Panc1 (cell line): Measurements from ENCODE around the gene HSD17B11. TPM values are rescaled to one million over a fixed set of nuclear protein-coding genes. Genes with fewer than 3 reads are reported as not detected.
"Not testable (repeated sequence)": the region's sequence is repeated elsewhere in the genome, so short reads cannot be mapped to it uniquely, and the experiment has no call there.

ENCODE experiments used
- ATAC-seq: fragments of 200-7000 bp; cut with Tn5 transposase; 2 replicates; pipeline ENCODE4 v1.9.1; 2020; ENCODE audit warnings: mild to moderate bottlenecking, moderate library complexity
- BruUV-seq: library from RNA; stranded (reverse); fragments of 400-500 nt; replicated peaks from 2 replicates; lab custom pipeline; 2021; lab: Mats Ljungman, UMichigan
- CTCF ChIA-PET: fragments of 300-600 bp; sonication (Branson Sonifier 250); formaldehyde crosslinking; loops from one replicate; lab custom pipeline; 2022; ENCODE audit warnings: antibody characterized with exemption; lab: Charles Lee
- POLR2A ChIA-PET: fragments of 300-600 bp; sonication (Branson Sonifier 250); formaldehyde crosslinking; loops from one replicate; lab custom pipeline; 2022; ENCODE audit warnings: antibody characterized with exemption; lab: Charles Lee
- DNase-seq: peaks from one replicate; pipeline ENCODE4 v3.0.0-alpha.2; 2010; ENCODE audit warnings: low read depth, low spot score
- H3K27ac ChIP-seq: 2 replicates; pipeline ENCODE4 v1.5.1; 2011; ENCODE audit warnings: mild to moderate bottlenecking, low read length, inconsistent platforms
- H3K27me3 ChIP-seq: fragments of 200-500 bp; sonication (Bioruptor generic); 2 replicates; pipeline ENCODE4 v1.6.0; 2014; ENCODE audit warnings: low read length, inconsistent platforms; ENCODE audit not compliant: control insufficient read depth, insufficient read depth
- H3K36me3 ChIP-seq: fragments of 200-500 bp; sonication (Bioruptor generic); 2 replicates; pipeline ENCODE4 v1.5.1; 2014; ENCODE audit warnings: inconsistent platforms, mild to moderate bottlenecking, low read length, moderate library complexity; ENCODE audit not compliant: control insufficient read depth, insufficient read depth
- H3K4me1 ChIP-seq: 2 replicates; pipeline ENCODE4 v1.5.1; 2011; ENCODE audit warnings: inconsistent platforms, mild to moderate bottlenecking, low read length, moderate library complexity; ENCODE audit not compliant: control insufficient read depth, insufficient read depth
- H3K4me3 ChIP-seq, 2 experiments: 2 replicates each; pipeline ENCODE4 v1.5.1; 2011 to 2012; ENCODE audit warnings: low read depth in 2 of 2, low read length in 2 of 2, mild to moderate bottlenecking in 2 of 2, inconsistent platforms in 1 of 2, moderate library complexity in 1 of 2
- H3K9me3 ChIP-seq: fragments of 200-500 bp; sonication (Bioruptor generic); 2 replicates; pipeline ENCODE4 v1.5.1; 2014; ENCODE audit warnings: low read depth, mild to moderate bottlenecking, inconsistent platforms, low read length, moderate library complexity; ENCODE audit not compliant: control insufficient read depth, insufficient read depth
- POLR2AphosphoS5 ChIP-seq: IDR thresholded peaks from 2 replicates; pipeline ENCODE4 v1.6.1; 2012; ENCODE audit warnings: mild to moderate bottlenecking, low read depth, low read length, moderate library complexity
- REST ChIP-seq, 2 experiments: IDR thresholded peaks; 2 replicates each; pipeline ENCODE4 v1.6.1; 2011 to 2012; ENCODE audit warnings: low read depth in 2 of 2, control low read depth in 1 of 2, low read length in 1 of 2, mild to moderate bottlenecking in 1 of 2, moderate library complexity in 1 of 2; ENCODE audit not compliant: insufficient read depth in 1 of 2
- SIN3A ChIP-seq: IDR thresholded peaks from 2 replicates; pipeline ENCODE4 v1.6.1; 2012; ENCODE audit warnings: low read depth, mild to moderate bottlenecking, low read length, moderate library complexity, borderline replicate concordance; ENCODE audit not compliant: insufficient read depth
- TCF7L2 ChIP-seq: IDR thresholded peaks from 2 replicates; pipeline ENCODE4 v1.6.1; 2011; ENCODE audit warnings: mild to moderate bottlenecking, low read depth, low read length, inconsistent platforms
- in situ Hi-C: cut with HindIII; loops from 2 replicates; pipeline ENCODE4 v1.10.0; 2016; ENCODE audit warnings: low sequenced_read_pairs, low pct_unique_long_range_greater_than_20kb
- intact Hi-C: fragments of 100-400 bp; cut with micrococcal nuclease; formaldehyde crosslinking; loops from one replicate; pipeline ENCODE4 v1.10.0; 2022; ENCODE audit not compliant: unreplicated experiment
- total RNA-seq: library from RNA; stranded (reverse); gene quantifications from one replicate; pipeline ENCODE4 v1.2.1, GENCODE V29; 2021; ENCODE audit not compliant: unreplicated experiment
- TF ChIP-seq, protein P1 (sequence below): fragments of 450-650 bp; IDR thresholded peaks from 2 replicates; pipeline ENCODE4 v1.5.1; 2017; ENCODE audit warnings: mild to moderate bottlenecking

Gene HSD17B11
- total RNA-seq, 1 experiment from 2014 or later: 34.9 TPM

GRCh38 chr4:87342872-87343271 lies 48.1 kb downstream of the HSD17B11 start:
- ChIA-PET POLR2A (no interaction called here), CTCF (no interaction called here)
- H3K4me1 ChIP-seq: no peaks in the 10 kb centered on the region
- no TSS peak for BruUV-seq
- H3K27ac ChIP-seq: no peak overlapping the region
- TF ChIP-seq SIN3A (no peak), TCF7L2 (no peak), POLR2AphosphoS5 (no peak), REST (IDR thresholded peaks at IDR 0.05; ENCODE audit: insufficient read depth in 1 of 2, low read depth in 2 of 2, low read length in 1 of 2) (no peak)
- TF ChIP-seq, protein P1, sequence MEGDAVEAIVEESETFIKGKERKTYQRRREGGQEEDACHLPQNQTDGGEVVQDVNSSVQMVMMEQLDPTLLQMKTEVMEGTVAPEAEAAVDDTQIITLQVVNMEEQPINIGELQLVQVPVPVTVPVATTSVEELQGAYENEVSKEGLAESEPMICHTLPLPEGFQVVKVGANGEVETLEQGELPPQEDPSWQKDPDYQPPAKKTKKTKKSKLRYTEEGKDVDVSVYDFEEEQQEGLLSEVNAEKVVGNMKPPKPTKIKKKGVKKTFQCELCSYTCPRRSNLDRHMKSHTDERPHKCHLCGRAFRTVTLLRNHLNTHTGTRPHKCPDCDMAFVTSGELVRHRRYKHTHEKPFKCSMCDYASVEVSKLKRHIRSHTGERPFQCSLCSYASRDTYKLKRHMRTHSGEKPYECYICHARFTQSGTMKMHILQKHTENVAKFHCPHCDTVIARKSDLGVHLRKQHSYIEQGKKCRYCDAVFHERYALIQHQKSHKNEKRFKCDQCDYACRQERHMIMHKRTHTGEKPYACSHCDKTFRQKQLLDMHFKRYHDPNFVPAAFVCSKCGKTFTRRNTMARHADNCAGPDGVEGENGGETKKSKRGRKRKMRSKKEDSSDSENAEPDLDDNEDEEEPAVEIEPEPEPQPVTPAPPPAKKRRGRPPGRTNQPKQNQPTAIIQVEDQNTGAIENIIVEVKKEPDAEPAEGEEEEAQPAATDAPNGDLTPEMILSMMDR: no peak
- in situ Hi-C loops: no loop called here
- H3K36me3 ChIP-seq: no peaks in the 10 kb centered on the region
- no peaks in the 10 kb centered on the region for H3K27me3 ChIP-seq
- H3K9me3 ChIP-seq: no peaks in the 10 kb centered on the region
- H3K4me3 ChIP-seq: no peak overlapping the region
- DNase-seq: no peak
- no peak for ATAC-seq
- intact Hi-C loops: no loop called here

GRCh38 chr4:87341954-87342635 lies 48.9 kb downstream of the HSD17B11 start:
- H3K27me3 ChIP-seq, H3K27ac ChIP-seq, in situ Hi-C loops, H3K4me1 ChIP-seq, intact Hi-C loops, ATAC-seq, BruUV-seq, H3K9me3 ChIP-seq, H3K36me3 ChIP-seq, H3K4me3 ChIP-seq, POLR2A ChIA-PET, CTCF ChIA-PET, DNase-seq: not testable (repeated sequence)

- no peaks in the 10 kb centered on the region for H3K27me3 ChIP-seq
- H3K4me1 ChIP-seq: no peaks in the 10 kb centered on the region
- CTCF ChIA-PET: no interaction called here
- H3K36me3 ChIP-seq: peaks cover 6% of the 10 kb centered on the region; the same call in 1 of the 2 replicates
- TF ChIP-seq, protein P1: no peak
- TF ChIP-seq TCF7L2 (no peak), POLR2AphosphoS5 (no peak), REST (IDR thresholded peaks at IDR 0.05; ENCODE audit: insufficient read depth in 1 of 2, low read depth in 2 of 2, low read length in 1 of 2) (no peak), SIN3A (no peak)
- H3K9me3 ChIP-seq: no peaks in the 10 kb centered on the region
- no TSS peak for BruUV-seq
- H3K4me3 ChIP-seq: no peak overlapping the region
- DNase-seq (no peak), ATAC-seq (no peak)
- POLR2A ChIA-PET: no interaction called here
- H3K27ac ChIP-seq: no peak overlapping the region
- intact Hi-C loops: no loop called here
- in situ Hi-C loops: no loop called here
Observed at GRCh38 chr4:87339440-87339839, 51.5 kb downstream of the HSD17B11 start.
